Measurements from ENCODE around the gene SLC9A3. TPM values are rescaled to one million over a fixed set of nuclear protein-coding genes. Genes with fewer than 3 reads are reported as not detected.

The SLC9A3 gene
- total RNA-seq, 5 donors from 2014 or later (not counting 1 experiment from before 2014, with no cell fraction given): 1.9 to 3.5 (median 2.5) TPM

DNA sequence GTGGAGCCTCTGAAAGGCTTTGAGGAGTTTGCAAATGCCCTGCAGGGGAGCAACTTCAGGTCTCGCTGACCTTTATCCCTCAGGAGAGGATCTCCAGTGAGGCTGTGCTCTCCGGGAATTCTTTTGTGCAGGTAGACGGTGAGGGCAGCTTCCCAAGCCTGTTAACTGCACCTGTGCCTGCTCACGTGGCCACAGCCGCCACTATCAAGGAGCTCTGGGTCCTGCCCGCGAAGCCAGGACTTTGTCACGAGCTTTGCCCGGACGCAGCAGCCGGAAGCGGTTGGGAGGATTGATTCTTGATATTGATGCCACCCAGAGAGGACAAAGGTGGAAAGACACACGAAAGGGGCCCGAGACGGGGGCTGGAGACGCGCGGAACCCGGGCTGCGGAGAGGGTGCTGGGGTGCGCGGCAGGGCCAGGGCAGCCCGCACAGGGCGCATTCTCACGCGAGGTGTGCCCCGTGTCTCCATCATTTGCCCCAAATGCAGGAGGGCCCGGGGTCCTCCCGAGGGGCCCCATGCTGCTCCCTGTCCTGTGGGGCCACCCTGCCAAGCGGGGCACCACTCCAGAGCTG is 18.2 kb downstream of the SLC9A3 start:
- H3K4me1 Mint-ChIP-seq: peaks cover 0 to 5% (median 0%) of the 10 kb centered on the region in 3 donors
- no peak for DNase-seq
- H3K4me3 Mint-ChIP-seq: no peak overlapping the region
- H3K36me3 Mint-ChIP-seq: no peaks in the 10 kb centered on the region
- Histone ChIP-seq H3K4me1 (ENCODE audit: control insufficient read depth in 1 of 2, extremely low read depth in 1 of 2, insufficient read depth in 2 of 2, low read length in 2 of 2) (peaks cover 0 to 11% of the 10 kb centered on the region in 2 experiments), H3K36me3 (ENCODE audit: control insufficient read depth in 2 of 2, extremely low read depth in 1 of 2, insufficient read depth in 1 of 2, low read length in 1 of 2) (no peaks in the 10 kb centered on the region), H3K9me3 (no peaks in the 10 kb centered on the region), H3K27ac (ENCODE audit: low read length) (no peak overlapping the region), H3K4me3 (ENCODE audit: control insufficient read depth in 1 of 2, extremely low read depth in 1 of 2, low read length in 1 of 2) (no peak overlapping the region), H3K27me3 (replicated peaks in 1 of 2; ENCODE audit: control insufficient read depth in 2 of 2, extremely low read depth in 1 of 2, insufficient read depth in 2 of 2, low read length in 1 of 2) (peaks cover 0 to 44% of the 10 kb centered on the region in 2 experiments)
- H3K27me3 Mint-ChIP-seq: peaks cover 7 to 13% of the 10 kb centered on the region in 2 donors
- ChIA-PET POLR2A (no interaction called here), CTCF (no interaction called here)
- no peaks in the 10 kb centered on the region for H3K9me3 Mint-ChIP-seq
- no peak for ATAC-seq (replicated peaks in 1 of 4)
- H3K27ac Mint-ChIP-seq: no peak overlapping the region
- WGBS (ENCODE audit: insufficient coverage): 78% methylated on average over 30 of the region's 30 CpGs

DNA sequence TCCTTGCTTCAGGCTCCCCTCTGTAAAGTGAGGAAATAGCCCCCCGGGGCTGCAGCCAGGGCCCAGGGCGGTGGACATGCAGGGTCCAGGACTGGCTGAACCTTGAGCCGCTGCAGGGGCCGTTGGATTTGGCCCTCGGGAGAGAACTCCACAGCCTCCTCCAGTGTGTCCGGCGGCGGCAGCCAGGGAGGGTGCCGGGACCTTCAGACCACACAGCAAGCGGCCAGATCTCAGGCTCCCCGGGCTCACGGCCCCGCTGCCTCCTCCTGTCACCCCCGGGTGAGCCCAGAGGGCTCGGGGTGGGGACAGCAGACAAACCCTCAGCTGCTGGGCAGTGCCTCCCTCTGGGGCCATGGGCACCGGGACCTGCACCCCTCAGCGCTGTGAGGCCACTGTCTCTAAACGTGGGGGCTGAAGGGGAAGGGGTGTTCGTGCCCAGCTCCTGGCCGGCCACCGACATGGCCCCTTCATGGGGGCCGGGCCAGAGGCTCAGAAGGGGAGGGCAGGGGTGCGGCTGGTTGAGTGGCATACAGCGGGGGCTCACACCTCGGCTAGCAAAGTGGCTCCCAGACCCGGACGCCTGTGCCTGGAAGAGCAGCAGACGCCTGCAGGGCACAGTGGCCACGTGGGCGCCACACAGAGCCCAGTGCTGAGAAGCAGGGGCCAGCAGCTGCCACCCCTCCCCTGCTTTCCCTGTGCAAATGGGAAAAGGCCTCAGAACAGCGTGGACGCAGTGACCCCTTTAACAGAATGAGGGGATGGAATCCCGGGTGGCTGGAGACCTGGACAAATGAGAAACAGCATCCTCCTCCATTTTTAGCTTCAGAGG is 19.7 kb downstream of the SLC9A3 start:
- 88% methylated on average over 25 of the region's 33 CpGs for WGBS (ENCODE audit: insufficient coverage)
- no peaks in the 10 kb centered on the region for H3K36me3 ChIP-seq (ENCODE audit: control insufficient read depth in 2 of 2, extremely low read depth in 1 of 2, insufficient read depth in 1 of 2, low read length in 1 of 2)
- Mint-ChIP-seq H3K36me3 (no peaks in the 10 kb centered on the region), H3K9me3 (no peaks in the 10 kb centered on the region), H3K27me3 (peaks cover 7 to 21% of the 10 kb centered on the region in 2 donors), H3K27ac (no peak overlapping the region), H3K4me1 (peaks cover 0 to 5% (median 0%) of the 10 kb centered on the region in 3 donors), H3K4me3 (no peak overlapping the region)
- peaks cover 0 to 13% of the 10 kb centered on the region in 2 experiments for H3K4me1 ChIP-seq (ENCODE audit: control insufficient read depth in 1 of 2, extremely low read depth in 1 of 2, insufficient read depth in 2 of 2, low read length in 2 of 2)
- CTCF ChIA-PET: no interaction called here
- no peak overlapping the region for H3K4me3 ChIP-seq (ENCODE audit: control insufficient read depth in 1 of 2, extremely low read depth in 1 of 2, low read length in 1 of 2)
- no peak overlapping the region for H3K27ac ChIP-seq (ENCODE audit: low read length)
- DNase-seq (no peak), ATAC-seq (replicated peaks in 1 of 4) (no peak)
- H3K27me3 ChIP-seq (replicated peaks in 1 of 2; ENCODE audit: control insufficient read depth in 2 of 2, extremely low read depth in 1 of 2, insufficient read depth in 2 of 2, low read length in 1 of 2): peaks cover 0 to 52% of the 10 kb centered on the region in 2 experiments
- H3K9me3 ChIP-seq: no peaks in the 10 kb centered on the region
- POLR2A ChIA-PET: no interaction called here

DNA sequence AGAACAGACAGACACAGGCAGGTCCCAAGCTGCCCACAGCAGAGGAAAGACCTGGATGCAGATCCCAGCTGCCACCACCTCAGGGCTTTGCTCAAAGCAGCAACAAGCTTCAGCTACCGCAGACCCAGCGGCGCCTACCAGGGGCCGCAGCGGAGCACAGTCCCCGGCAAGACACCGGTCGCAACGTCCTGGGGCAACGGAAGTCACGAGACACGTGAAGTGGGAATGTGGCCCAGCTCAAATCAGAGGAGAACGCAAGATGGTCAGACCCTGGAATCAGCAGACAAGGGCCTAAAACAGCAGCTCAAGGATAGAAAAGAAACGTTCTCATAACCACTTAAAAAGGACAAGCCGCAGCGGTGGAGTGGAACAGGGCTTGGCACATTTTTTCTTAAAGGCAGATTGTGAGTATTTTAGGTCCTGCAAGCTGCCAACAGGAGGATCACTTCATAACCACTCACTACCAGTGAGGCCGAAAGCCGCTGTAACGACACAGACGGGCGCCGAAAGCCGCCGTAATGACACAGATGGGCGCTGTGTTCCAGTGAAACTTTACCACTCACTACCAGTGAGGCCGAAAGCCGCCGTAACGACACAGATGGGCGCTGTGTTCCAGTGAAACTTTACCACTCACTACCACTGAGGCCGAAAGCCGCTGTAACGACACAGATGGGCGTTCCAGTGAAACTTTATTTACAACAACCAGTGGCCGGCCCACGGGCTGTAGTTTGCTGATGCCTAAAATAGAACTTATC is 21.7 kb downstream of the SLC9A3 start:
- Mint-ChIP-seq H3K4me1 (peaks cover 0 to 5% (median 0%) of the 10 kb centered on the region in 3 donors), H3K27me3 (peaks cover 12 to 29% of the 10 kb centered on the region in 2 donors), H3K36me3 (no peaks in the 10 kb centered on the region), H3K4me3 (peak overlapping the region in 1 of 3 donors; percentile 34), H3K9me3 (no peaks in the 10 kb centered on the region), H3K27ac (no peak overlapping the region)
- Histone ChIP-seq H3K9me3 (no peaks in the 10 kb centered on the region), H3K4me1 (ENCODE audit: control insufficient read depth in 1 of 2, extremely low read depth in 1 of 2, insufficient read depth in 2 of 2, low read length in 2 of 2) (peaks cover 0 to 13% of the 10 kb centered on the region in 2 experiments), H3K27me3 (replicated peaks in 1 of 2; ENCODE audit: control insufficient read depth in 2 of 2, extremely low read depth in 1 of 2, insufficient read depth in 2 of 2, low read length in 1 of 2) (peaks cover 0 to 66% of the 10 kb centered on the region in 2 experiments), H3K27ac (ENCODE audit: low read length) (no peak overlapping the region), H3K4me3 (ENCODE audit: control insufficient read depth in 1 of 2, extremely low read depth in 1 of 2, low read length in 1 of 2) (no peak overlapping the region), H3K36me3 (ENCODE audit: control insufficient read depth in 2 of 2, extremely low read depth in 1 of 2, insufficient read depth in 1 of 2, low read length in 1 of 2) (no peaks in the 10 kb centered on the region)
- ATAC-seq (replicated peaks in 1 of 4): peak in 2 of 4 experiments; percentile 33 to 40
- no peak for DNase-seq
- CTCF ChIA-PET: no interaction called here
- POLR2A ChIA-PET: interaction anchor here in 1 of 2 donors (0.5 kb wide), 1 partner anchor 9 kb away, joined by 3 read pairs; no protein-coding TSS in a partner anchor
- WGBS (ENCODE audit: insufficient coverage): 67% methylated on average over 27 of the region's 36 CpGs

DNA sequence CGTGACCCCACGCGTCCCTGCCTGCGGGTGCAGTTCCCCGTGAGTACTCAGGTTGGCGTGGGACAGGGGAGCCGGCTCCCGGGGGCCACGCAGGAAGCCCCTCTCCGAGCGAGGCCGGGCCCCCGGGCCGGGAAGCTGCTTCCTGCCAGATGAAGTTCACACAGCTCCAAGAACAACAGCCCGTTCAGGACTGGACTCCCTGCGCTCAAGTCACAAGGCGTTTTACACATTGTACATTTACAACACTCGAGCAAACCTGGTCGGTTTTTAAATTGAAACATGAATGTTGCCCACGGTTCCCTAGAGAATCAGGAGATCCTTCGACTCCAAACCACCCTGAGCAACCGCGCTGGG is 22.4 kb downstream of the SLC9A3 start:
- ChIA-PET CTCF (no interaction called here), POLR2A (interaction anchor here in 1 of 2 donors (0.5 kb wide), 1 partner anchor 9 kb away, joined by 3 read pairs; no protein-coding TSS in a partner anchor)
- H3K4me3 ChIP-seq (ENCODE audit: control insufficient read depth in 1 of 2, extremely low read depth in 1 of 2, low read length in 1 of 2): no peak overlapping the region
- peaks cover 0 to 66% of the 10 kb centered on the region in 2 experiments for H3K27me3 ChIP-seq (replicated peaks in 1 of 2; ENCODE audit: control insufficient read depth in 2 of 2, extremely low read depth in 1 of 2, insufficient read depth in 2 of 2, low read length in 1 of 2)
- no peak overlapping the region for H3K27ac ChIP-seq (ENCODE audit: low read length)
- Mint-ChIP-seq H3K4me3 (peak overlapping the region in 1 of 3 donors; percentile 34), H3K36me3 (no peaks in the 10 kb centered on the region), H3K4me1 (peaks cover 0 to 5% (median 0%) of the 10 kb centered on the region in 3 donors), H3K27ac (no peak overlapping the region), H3K27me3 (peaks cover 15 to 29% of the 10 kb centered on the region in 2 donors), H3K9me3 (no peaks in the 10 kb centered on the region)
- no peaks in the 10 kb centered on the region for H3K9me3 ChIP-seq
- DNase-seq: no peak
- H3K36me3 ChIP-seq (ENCODE audit: control insufficient read depth in 2 of 2, extremely low read depth in 1 of 2, insufficient read depth in 1 of 2, low read length in 1 of 2): no peaks in the 10 kb centered on the region
- ATAC-seq (replicated peaks in 1 of 4): peak in 1 of 4 experiments; percentile 27
- H3K4me1 ChIP-seq (ENCODE audit: control insufficient read depth in 1 of 2, extremely low read depth in 1 of 2, insufficient read depth in 2 of 2, low read length in 2 of 2): peaks cover 0 to 13% of the 10 kb centered on the region in 2 experiments
- WGBS (ENCODE audit: insufficient coverage): 16% methylated on average over 20 of the region's 23 CpGs

DNA sequence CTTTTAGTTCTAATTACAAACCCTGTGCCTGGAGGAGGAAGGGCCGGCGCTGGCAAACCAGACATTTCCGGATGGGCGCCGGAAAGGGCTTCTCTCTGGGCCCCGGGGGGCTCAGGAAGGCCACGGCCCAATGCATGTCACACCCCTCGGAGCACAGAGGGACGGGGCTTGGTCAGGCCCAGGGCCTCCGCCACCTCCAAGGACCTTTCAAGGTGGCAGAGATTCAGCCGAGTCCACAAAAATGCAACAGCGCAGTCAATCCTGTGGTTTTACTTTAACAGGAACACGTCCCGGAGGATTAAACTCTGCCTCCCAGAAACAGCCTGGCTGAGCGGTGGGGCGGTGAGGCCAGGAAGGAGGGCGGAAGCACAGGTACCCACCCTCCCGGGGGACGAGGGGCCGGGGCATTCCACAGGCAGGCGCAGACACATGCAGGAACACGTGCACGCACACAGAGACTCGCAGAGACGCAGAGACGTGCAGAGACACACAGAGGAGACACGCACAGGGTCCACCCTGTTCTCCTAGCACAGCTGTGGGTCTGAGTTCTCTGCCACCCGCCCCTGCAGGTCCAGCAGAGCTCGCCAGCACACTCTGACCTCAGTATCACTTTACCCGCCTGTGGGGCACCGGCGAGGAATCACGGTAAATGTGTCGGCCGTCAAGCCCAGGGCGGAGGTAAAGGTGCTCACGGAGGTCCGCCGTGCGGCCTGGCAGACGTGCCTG is 23.0 kb downstream of the SLC9A3 start:
- 76% methylated on average over 41 of the region's 41 CpGs for WGBS (ENCODE audit: insufficient coverage)
- no peaks in the 10 kb centered on the region for H3K36me3 Mint-ChIP-seq
- no peak for ATAC-seq (replicated peaks in 1 of 4)
- Histone ChIP-seq H3K27me3 (replicated peaks in 1 of 2; ENCODE audit: control insufficient read depth in 2 of 2, extremely low read depth in 1 of 2, insufficient read depth in 2 of 2, low read length in 1 of 2) (peaks cover 0 to 64% of the 10 kb centered on the region in 2 experiments), H3K9me3 (no peaks in the 10 kb centered on the region), H3K36me3 (ENCODE audit: control insufficient read depth in 2 of 2, extremely low read depth in 1 of 2, insufficient read depth in 1 of 2, low read length in 1 of 2) (no peaks in the 10 kb centered on the region), H3K27ac (ENCODE audit: low read length) (no peak overlapping the region), H3K4me3 (ENCODE audit: control insufficient read depth in 1 of 2, extremely low read depth in 1 of 2, low read length in 1 of 2) (no peak overlapping the region), H3K4me1 (ENCODE audit: control insufficient read depth in 1 of 2, extremely low read depth in 1 of 2, insufficient read depth in 2 of 2, low read length in 2 of 2) (peaks cover 0 to 13% of the 10 kb centered on the region in 2 experiments)
- no peak overlapping the region for H3K27ac Mint-ChIP-seq
- H3K9me3 Mint-ChIP-seq: no peaks in the 10 kb centered on the region
- no peak overlapping the region for H3K4me3 Mint-ChIP-seq
- DNase-seq: no peak
- peaks cover 15 to 29% of the 10 kb centered on the region in 2 donors for H3K27me3 Mint-ChIP-seq
- ChIA-PET POLR2A (no interaction called here), CTCF (no interaction called here)
- H3K4me1 Mint-ChIP-seq: peaks cover 0 to 5% (median 0%) of the 10 kb centered on the region in 3 donors

DNA sequence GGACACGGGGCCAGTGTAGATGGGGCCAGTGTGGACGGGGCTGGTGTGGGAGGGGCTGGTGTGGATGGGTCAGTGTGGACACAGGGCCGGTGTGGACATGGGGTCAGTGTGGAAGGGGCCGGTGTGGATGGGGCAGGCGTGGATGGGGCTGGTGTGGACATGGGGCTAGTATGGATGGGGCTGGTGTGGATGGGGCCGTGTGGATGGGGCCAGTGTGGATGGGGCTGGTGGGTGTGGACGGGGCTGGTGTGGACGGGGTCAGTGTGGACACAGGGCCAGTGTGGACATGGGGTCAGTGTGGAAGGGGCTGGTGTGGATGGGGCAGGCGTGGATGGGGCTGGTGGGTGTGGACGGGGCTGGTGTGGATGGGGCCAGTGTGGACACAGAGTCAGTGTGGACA is 23.8 kb downstream of the SLC9A3 start:
- no peaks in the 10 kb centered on the region for H3K36me3 ChIP-seq (ENCODE audit: control insufficient read depth in 2 of 2, extremely low read depth in 1 of 2, insufficient read depth in 1 of 2, low read length in 1 of 2)
- H3K4me1 ChIP-seq (ENCODE audit: control insufficient read depth in 1 of 2, extremely low read depth in 1 of 2, insufficient read depth in 2 of 2, low read length in 2 of 2): peaks cover 0 to 13% of the 10 kb centered on the region in 2 experiments
- peaks cover 15 to 29% of the 10 kb centered on the region in 2 donors for H3K27me3 Mint-ChIP-seq
- ChIA-PET POLR2A (no interaction called here), CTCF (no interaction called here)
- H3K36me3 Mint-ChIP-seq: no peaks in the 10 kb centered on the region
- peaks cover 0 to 5% (median 0%) of the 10 kb centered on the region in 3 donors for H3K4me1 Mint-ChIP-seq
- no peaks in the 10 kb centered on the region for H3K9me3 Mint-ChIP-seq
- peaks cover 0 to 60% of the 10 kb centered on the region in 2 experiments for H3K27me3 ChIP-seq (replicated peaks in 1 of 2; ENCODE audit: control insufficient read depth in 2 of 2, extremely low read depth in 1 of 2, insufficient read depth in 2 of 2, low read length in 1 of 2)
- no peak overlapping the region for H3K27ac Mint-ChIP-seq
- no peak overlapping the region for H3K4me3 ChIP-seq (ENCODE audit: control insufficient read depth in 1 of 2, extremely low read depth in 1 of 2, low read length in 1 of 2)
- no peak overlapping the region for H3K4me3 Mint-ChIP-seq
- no peaks in the 10 kb centered on the region for H3K9me3 ChIP-seq
- 75% methylated on average over 8 of the region's 10 CpGs for WGBS (ENCODE audit: insufficient coverage)
- H3K27ac ChIP-seq (ENCODE audit: low read length): no peak overlapping the region
- DNase-seq (no peak), ATAC-seq (replicated peaks in 1 of 4) (no peak)
